RWPE2 (cell line): ENCODE results near the gene NR2F1.

ENCODE experiments used
- ATAC-seq: fragments of 200-7000 bp; cut with Tn5 transposase; 3 replicates; pipeline ENCODE4 v1.9.1; 2021; ENCODE audit warnings: low read depth
- DNase-seq: peaks from one replicate; pipeline ENCODE4 v3.0.0-alpha.2; 2020; ENCODE audit warnings: low spot score
- H3K27ac ChIP-seq: fragments of 450-650 bp; 2 replicates; pipeline ENCODE4 v1.5.1; 2017; ENCODE audit warnings: mild to moderate bottlenecking; ENCODE audit not compliant: poor library complexity, severe bottlenecking
- H3K27me3 ChIP-seq: fragments of 250-450 bp; sonication (Bioruptor Pico); 2 replicates; pipeline ENCODE4 v1.5.1; 2021; ENCODE audit warnings: mild to moderate bottlenecking, moderate library complexity; ENCODE audit not compliant: insufficient read depth, poor library complexity, severe bottlenecking
- H3K36me3 ChIP-seq: fragments of 250-450 bp; sonication (Bioruptor Pico); 2 replicates; pipeline ENCODE4 v1.5.1; 2020; ENCODE audit warnings: low read depth, mild to moderate bottlenecking, moderate library complexity
- H3K4me1 ChIP-seq: fragments of 250-450 bp; sonication (Bioruptor Pico); 2 replicates; pipeline ENCODE4 v1.5.1; 2021; ENCODE audit warnings: mild to moderate bottlenecking, moderate library complexity; ENCODE audit not compliant: insufficient read depth, poor library complexity, severe bottlenecking
- H3K4me3 ChIP-seq: fragments of 250-450 bp; sonication (Bioruptor Pico); 2 replicates; pipeline ENCODE4 v1.5.1; 2021; ENCODE audit warnings: mild to moderate bottlenecking, moderate library complexity; ENCODE audit not compliant: severe bottlenecking
- H3K9me3 ChIP-seq: fragments of 250-450 bp; sonication (Bioruptor Pico); 2 replicates; pipeline ENCODE4 v1.5.1; 2021; ENCODE audit warnings: mild to moderate bottlenecking, moderate library complexity; ENCODE audit not compliant: severe bottlenecking
- CTCF ChIP-seq: fragments of 450-650 bp; IDR thresholded peaks from one replicate; pipeline ENCODE4 v1.5.1; 2017; ENCODE audit warnings: mild to moderate bottlenecking, moderate library complexity; ENCODE audit not compliant: poor library complexity, severe bottlenecking

The NR2F1 gene

DNA sequence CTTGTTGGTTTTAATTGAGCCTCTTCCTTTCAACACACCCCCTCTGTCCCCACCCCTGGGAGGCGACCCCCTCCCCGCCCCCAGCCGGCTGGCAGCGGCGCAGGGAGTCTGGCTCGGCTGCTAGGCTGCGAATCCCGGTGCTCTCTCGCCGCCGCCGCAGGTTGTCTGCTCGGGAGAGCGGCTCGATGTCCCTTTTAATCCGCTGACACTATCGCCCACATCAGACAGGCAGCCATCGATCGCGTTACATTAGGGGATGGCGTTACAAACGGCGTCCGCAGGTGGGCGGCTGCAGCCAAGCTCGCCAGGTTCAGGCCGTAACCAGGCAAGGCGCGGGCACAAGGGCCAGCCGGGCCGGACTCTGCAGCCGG lies 3.3 kb upstream of the NR2F1 start:
- no peaks in the 10 kb centered on the region for H3K36me3 ChIP-seq
- DNase-seq (no peak), ATAC-seq (no peak; the same call in 2 of the 3 replicates)
- peak overlapping the region; percentile 91 for H3K4me3 ChIP-seq
- H3K27ac ChIP-seq, result no peak overlapping the region
- no peak for TF ChIP-seq CTCF
- H3K9me3 ChIP-seq, result no peaks in the 10 kb centered on the region
- H3K27me3 ChIP-seq, result peaks cover 4% of the 10 kb centered on the region
- no peaks in the 10 kb centered on the region for H3K4me1 ChIP-seq

DNA sequence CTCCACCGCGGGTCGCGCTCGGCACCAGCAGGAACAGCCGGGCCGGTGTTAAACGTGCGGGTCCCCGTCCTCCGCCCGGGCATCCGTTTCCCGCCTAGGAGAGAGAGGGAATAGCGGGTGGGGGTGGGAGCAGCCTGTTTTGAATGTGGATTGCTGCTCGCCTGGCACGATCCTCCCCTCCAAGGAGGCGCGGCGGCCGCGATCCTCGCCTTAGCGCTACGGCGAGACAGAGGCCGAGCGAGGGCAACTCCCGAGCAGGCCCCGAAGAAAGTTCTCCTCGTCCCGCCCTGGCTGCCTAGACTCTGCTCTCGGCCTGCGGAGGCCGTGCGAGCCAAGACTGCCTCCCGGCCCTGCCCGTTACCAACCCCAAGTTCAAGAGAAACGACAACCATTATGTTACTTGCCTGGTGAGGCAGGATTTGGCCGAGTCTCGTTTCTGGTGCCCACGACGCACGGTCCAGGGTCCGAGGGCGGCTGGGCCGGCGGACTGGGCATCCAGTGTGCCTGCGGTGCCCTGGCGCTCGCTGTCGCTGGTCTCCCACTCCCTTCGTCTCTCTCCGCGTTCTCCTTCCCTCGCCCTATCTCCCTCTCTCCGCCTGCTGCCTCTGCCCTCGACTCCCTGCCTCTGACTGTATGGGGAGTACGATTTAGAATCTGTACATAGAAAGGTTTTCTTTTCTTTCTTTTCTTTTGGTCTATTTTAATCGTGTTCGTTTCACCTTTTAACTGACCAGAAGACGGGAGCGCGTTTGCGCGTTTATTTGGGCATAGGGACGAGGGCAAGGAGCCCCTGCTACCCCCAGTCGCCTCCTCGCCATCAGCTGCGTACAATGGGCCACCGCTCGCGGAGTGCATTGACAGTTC lies 2.7 kb upstream of the NR2F1 start:
- TF ChIP-seq CTCF, result no peak
- ATAC-seq (peak; percentile 34), DNase-seq (no peak)
- Histone ChIP-seq H3K4me3 (peak overlapping the region; percentile 91), H3K4me1 (no peaks in the 10 kb centered on the region), H3K9me3 (no peaks in the 10 kb centered on the region), H3K27me3 (peaks cover 4% of the 10 kb centered on the region), H3K27ac (peak overlapping the region; percentile 7), H3K36me3 (no peaks in the 10 kb centered on the region)

- no peak for TF ChIP-seq CTCF
- Histone ChIP-seq H3K9me3 (no peaks in the 10 kb centered on the region), H3K27ac (peak within 1 kb of the TSS; percentile 7), H3K36me3 (no peaks in the 10 kb centered on the region), H3K27me3 (peaks cover 8% of the 10 kb centered on the region), H3K4me1 (no peaks in the 10 kb centered on the region), H3K4me3 (peak within 1 kb of the TSS; percentile 91)
- ATAC-seq (peak; percentile 4; the same call in 2 of the 3 replicates), DNase-seq (no peak)
These were observed 2.0 kb upstream of the NR2F1 start, which contains the start of gene NR2F1-AS1 for GRCh38 chr5:93580927-93581445. Gene NR2F1-AS1 (minus strand): TSS chr5:93581219.

GRCh38 chr5:93582167-93582462 lies 907 bp upstream of the NR2F1 start:
- peaks cover 11% of the 10 kb centered on the region for H3K27me3 ChIP-seq
- H3K4me3 ChIP-seq, result peak overlapping the region; percentile 91
- no peak overlapping the region for H3K27ac ChIP-seq
- H3K9me3 ChIP-seq, result no peaks in the 10 kb centered on the region
- TF ChIP-seq CTCF, result no peak
- H3K36me3 ChIP-seq, result no peaks in the 10 kb centered on the region
- ATAC-seq (no peak), DNase-seq (no peak)
- no peaks in the 10 kb centered on the region for H3K4me1 ChIP-seq

DNA sequence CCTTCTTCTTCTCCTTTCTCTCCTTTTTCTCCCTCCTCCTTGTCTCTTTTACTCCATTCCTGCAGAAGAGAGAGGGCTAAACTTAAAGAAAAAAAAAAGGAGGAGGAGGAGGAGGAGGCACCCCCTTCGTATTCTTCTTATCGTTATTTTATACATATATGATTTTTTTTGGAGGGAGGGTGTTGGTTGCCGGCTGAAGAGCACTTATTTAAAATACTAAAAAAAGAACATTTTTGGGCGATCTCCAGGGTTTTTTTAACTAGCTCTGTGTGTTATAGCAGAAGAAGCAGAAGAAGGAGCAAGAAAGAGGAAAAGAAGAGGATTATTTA lies 381 bp downstream of the NR2F1 start:
- no peak for ATAC-seq
- no peak for DNase-seq
- no peak for TF ChIP-seq CTCF
- H3K27me3 ChIP-seq, result peaks cover 11% of the 10 kb centered on the region
- H3K27ac ChIP-seq, result no peak overlapping the region
- no peaks in the 10 kb centered on the region for H3K36me3 ChIP-seq
- no peaks in the 10 kb centered on the region for H3K4me1 ChIP-seq
- no peaks in the 10 kb centered on the region for H3K9me3 ChIP-seq
- H3K4me3 ChIP-seq, result peak overlapping the region; percentile 91
